Spleen (tissue), 7 donors: ENCODE results near the gene CNPPD1.

Experiments
- CTCF ChIP-seq, 11 experiments: fragments of 200-600 bp in 7 of 11; fragments of 450-650 bp in 4 of 11; sonication (generic) in 4 of 11; IDR thresholded peaks in 8 of 11; conservative IDR thresholded peaks in 3 of 11; 1 replicate in 7 of 11; 2 replicates in 4 of 11; pipeline versions ENCODE4 v1.4.0 to v1.8.0; 2016 to 2021; ENCODE audit warnings: antibody characterized with exemption in 11 of 11, inconsistent platforms in 4 of 11, mild to moderate bottlenecking in 1 of 11
- POLR2A ChIP-seq, 3 donors: fragments of 450-650 bp; IDR thresholded peaks; one replicate each; pipeline ENCODE4 v1.5.1; 2017; ENCODE audit warnings: antibody characterized with exemption in 3 of 3, mild to moderate bottlenecking in 1 of 3
- POLR2AphosphoS5 ChIP-seq, 3 donors: sonication (generic); formaldehyde crosslinking; IDR thresholded peaks; one replicate each; pipeline ENCODE4 v1.5.1; 2017; ENCODE audit warnings: antibody characterized with exemption in 3 of 3
- donor health status: DM: no; HTN: no; CAD: no; lungs with moderate emphysema.
- donor health status: DM: no; HTN: no; CAD: no.
- donor health status: DM: no; HTN: no; CAD: no.

- TF ChIP-seq POLR2A (IDR thresholded peaks at IDR 0.05) (no peak), POLR2AphosphoS5 (IDR thresholded peaks at IDR 0.05) (peak in 1 of 3 donors; percentile 46), CTCF (IDR thresholded peaks at IDR 0.05 in 8 of 11, conservative IDR thresholded peaks at IDR 0.05 in 3 of 11) (no peak)
Measured at GRCh38 chr2:219219784-219220532, 43.2 kb upstream of the CNPPD1 start.
